Neural progenitor cell (in vitro differentiated cells): ENCODE measurements around the gene DNAL4. TPM values are rescaled to one million over a fixed set of nuclear protein-coding genes. Genes with fewer than 3 reads are reported as not detected.

ENCODE experiments used
- DNase-seq: peaks from one replicate; pipeline ENCODE4 v3.0.0-alpha.2; 2016; ENCODE audit warnings: low spot score
- H2AFZ ChIP-seq: fragments of 200-600 bp; sonication (generic); replicated peaks from 2 replicates; pipeline ENCODE4 v1.6.1; 2016; ENCODE audit warnings: antibody characterized with exemption
- H3F3A ChIP-seq: fragments of 200-600 bp; sonication (generic); 2 replicates; pipeline ENCODE4 v1.6.1; 2016; ENCODE audit warnings: antibody characterized with exemption, low read depth
- H3K27ac ChIP-seq: fragments of 200-600 bp; sonication (generic); 2 replicates; pipeline ENCODE4 v1.5.1; 2016; ENCODE audit warnings: mild to moderate bottlenecking
- H3K27me3 ChIP-seq: fragments of 200-600 bp; sonication (generic); 2 replicates; pipeline ENCODE4 v1.6.1; 2016; ENCODE audit warnings: mild to moderate bottlenecking, moderate library complexity
- H3K36me3 ChIP-seq: fragments of 200-600 bp; sonication (generic); 2 replicates; pipeline ENCODE4 v1.5.1; 2016
- H3K4me1 ChIP-seq: fragments of 200-600 bp; sonication (generic); 2 replicates; pipeline ENCODE4 v1.6.1; 2016; ENCODE audit warnings: mixed run types
- H3K4me2 ChIP-seq: fragments of 200-600 bp; sonication (generic); 2 replicates; pipeline ENCODE4 v1.6.1; 2016
- H3K4me3 ChIP-seq: fragments of 200-600 bp; sonication (generic); 2 replicates; pipeline ENCODE4 v1.5.1; 2016
- H3K79me2 ChIP-seq: fragments of 200-600 bp; sonication (generic); 2 replicates; pipeline ENCODE4 v1.6.1; 2016; ENCODE audit warnings: low read depth
- H3K9ac ChIP-seq: fragments of 200-600 bp; sonication (generic); 2 replicates; pipeline ENCODE4 v1.6.1; 2016
- H3K9me3 ChIP-seq: fragments of 200-600 bp; sonication (generic); 2 replicates; pipeline ENCODE4 v1.5.1; 2016; ENCODE audit warnings: low read depth
- H4K20me1 ChIP-seq: fragments of 200-600 bp; sonication (generic); 2 replicates; pipeline ENCODE4 v1.6.1; 2016; ENCODE audit warnings: low read depth
- H3K27ac Mint-ChIP-seq: 3 replicates; pipeline ENCODE4 v1.8.0; 2021; ENCODE audit warnings: mixed read lengths
- H3K27me3 Mint-ChIP-seq: 2 replicates; pipeline ENCODE4 v1.8.0; 2022; ENCODE audit warnings: low read depth, mild to moderate bottlenecking, inconsistent platforms, moderate library complexity, mixed read lengths; ENCODE audit not compliant: insufficient read depth
- H3K36me3 Mint-ChIP-seq: 3 replicates; pipeline ENCODE4 v1.8.0; 2021; ENCODE audit warnings: mixed read lengths
- H3K4me1 Mint-ChIP-seq: 3 replicates; pipeline ENCODE4 v1.8.0; 2021; ENCODE audit warnings: mixed read lengths
- H3K4me3 Mint-ChIP-seq: 3 replicates; pipeline ENCODE4 v1.8.0; 2021; ENCODE audit warnings: mild to moderate bottlenecking, moderate library complexity, mixed read lengths
- H3K9me3 Mint-ChIP-seq: 3 replicates; pipeline ENCODE4 v1.8.0; 2020; ENCODE audit warnings: mixed read lengths
- CTCF ChIP-seq: fragments of 200-600 bp; sonication (generic); IDR thresholded peaks from 2 replicates; pipeline ENCODE4 v1.5.1; 2017; ENCODE audit warnings: antibody characterized with exemption, mild to moderate bottlenecking
- EZH2 ChIP-seq: fragments of 200-600 bp; sonication (generic); IDR thresholded peaks from 2 replicates; pipeline ENCODE4 v1.6.1; 2017; ENCODE audit warnings: antibody characterized with exemption, mild to moderate bottlenecking, moderate library complexity
- EZH2phosphoT487 ChIP-seq: fragments of 200-600 bp; sonication (generic); IDR thresholded peaks from 2 replicates; pipeline ENCODE4 v1.6.1; 2017; ENCODE audit warnings: antibody characterized with exemption
- total RNA-seq: library from RNA; depleted of rRNA; stranded (reverse); fragments of >200 nt; gene quantifications from 2 replicates; pipeline ENCODE4 v1.2.3, GENCODE V29; 2015; ENCODE audit warnings: low replicate concordance

The DNAL4 gene
- total RNA-seq, 1 donor from 2014 or later, result 10.7 TPM

GRCh38 chr22:38830026-38830844, 36.3 kb upstream of the DNAL4 start:
- no peak overlapping the region for H3K4me2 ChIP-seq
- no peak overlapping the region for H3K9ac ChIP-seq
- TF ChIP-seq EZH2phosphoT487 (no peak), EZH2 (no peak), CTCF (no peak)
- no peak overlapping the region for H3K4me3 Mint-ChIP-seq
- H3K27me3 ChIP-seq, result no peaks in the 10 kb centered on the region
- DNase-seq, result no peak
- no peaks in the 10 kb centered on the region for H3K36me3 ChIP-seq
- no peak overlapping the region for H3K27ac ChIP-seq
- H3F3A ChIP-seq, result no peaks in the 10 kb centered on the region
- no peak overlapping the region for H2AFZ ChIP-seq
- no peaks in the 10 kb centered on the region for H3K4me1 ChIP-seq
- H3K36me3 Mint-ChIP-seq, result no peaks in the 10 kb centered on the region
- H3K4me3 ChIP-seq, result no peak overlapping the region
- no peaks in the 10 kb centered on the region for H3K9me3 Mint-ChIP-seq
- H3K27ac Mint-ChIP-seq, result no peak overlapping the region
- H3K27me3 Mint-ChIP-seq, result peaks cover 6% of the 10 kb centered on the region
- peaks cover 3% of the 10 kb centered on the region for H3K4me1 Mint-ChIP-seq
- H3K79me2 ChIP-seq, result no peaks in the 10 kb centered on the region
- H4K20me1 ChIP-seq, result no peaks in the 10 kb centered on the region
- H3K9me3 ChIP-seq, result no peaks in the 10 kb centered on the region

GRCh38 chr22:38829485-38829884, 35.5 kb upstream of the DNAL4 start:
- H3K9ac ChIP-seq, result no peak overlapping the region
- no peak overlapping the region for H3K4me2 ChIP-seq
- no peaks in the 10 kb centered on the region for H3K9me3 ChIP-seq
- H2AFZ ChIP-seq, result no peak overlapping the region
- Mint-ChIP-seq H3K4me1 (peaks cover 3% of the 10 kb centered on the region), H3K4me3 (no peak overlapping the region), H3K27ac (no peak overlapping the region), H3K9me3 (no peaks in the 10 kb centered on the region), H3K36me3 (no peaks in the 10 kb centered on the region), H3K27me3 (peaks cover 7% of the 10 kb centered on the region)
- no peaks in the 10 kb centered on the region for H3K27me3 ChIP-seq
- TF ChIP-seq EZH2phosphoT487 (no peak), EZH2 (no peak), CTCF (no peak)
- no peaks in the 10 kb centered on the region for H3K79me2 ChIP-seq
- H3F3A ChIP-seq, result no peaks in the 10 kb centered on the region
- H3K36me3 ChIP-seq, result no peaks in the 10 kb centered on the region
- DNase-seq, result no peak
- peaks cover 7% of the 10 kb centered on the region for H4K20me1 ChIP-seq
- no peak overlapping the region for H3K4me3 ChIP-seq
- no peak overlapping the region for H3K27ac ChIP-seq
- H3K4me1 ChIP-seq, result no peaks in the 10 kb centered on the region

GRCh38 chr22:38828616-38829205, 34.8 kb upstream of the DNAL4 start:
- Histone ChIP-seq H3K4me1 (no peaks in the 10 kb centered on the region), H2AFZ (no peak overlapping the region), H3K27ac (no peak overlapping the region), H3K27me3 (no peaks in the 10 kb centered on the region), H3K4me2 (no peak overlapping the region), H4K20me1 (peaks cover 14% of the 10 kb centered on the region), H3K9ac (no peak overlapping the region), H3K36me3 (no peaks in the 10 kb centered on the region), H3F3A (no peaks in the 10 kb centered on the region), H3K9me3 (no peaks in the 10 kb centered on the region), H3K4me3 (no peak overlapping the region), H3K79me2 (no peaks in the 10 kb centered on the region)
- Mint-ChIP-seq H3K27ac (no peak overlapping the region), H3K4me3 (no peak overlapping the region), H3K4me1 (peaks cover 7% of the 10 kb centered on the region), H3K36me3 (no peaks in the 10 kb centered on the region), H3K27me3 (peaks cover 7% of the 10 kb centered on the region), H3K9me3 (no peaks in the 10 kb centered on the region)
- TF ChIP-seq EZH2phosphoT487, result no peak
- DNase-seq, result no peak

GRCh38 chr22:38828191-38828590, 34.2 kb upstream of the DNAL4 start:
- H3K9me3 Mint-ChIP-seq, result no peaks in the 10 kb centered on the region
- no peaks in the 10 kb centered on the region for H3K36me3 ChIP-seq

More at GRCh38 chr22:38828191-38828590, 34.2 kb upstream of the DNAL4 start:
- TF ChIP-seq EZH2 (no peak), CTCF (no peak), EZH2phosphoT487 (no peak)
- no peak overlapping the region for H3K4me3 Mint-ChIP-seq
- Histone ChIP-seq H3F3A (no peaks in the 10 kb centered on the region), H3K4me1 (no peaks in the 10 kb centered on the region), H3K27me3 (no peaks in the 10 kb centered on the region), H3K4me2 (no peak overlapping the region), H3K9me3 (no peaks in the 10 kb centered on the region), H3K79me2 (no peaks in the 10 kb centered on the region), H3K27ac (no peak overlapping the region), H4K20me1 (peaks cover 15% of the 10 kb centered on the region), H2AFZ (no peak overlapping the region), H3K9ac (no peak overlapping the region), H3K4me3 (no peak overlapping the region)
- H3K4me1 Mint-ChIP-seq, result peaks cover 7% of the 10 kb centered on the region
- peaks cover 10% of the 10 kb centered on the region for H3K27me3 Mint-ChIP-seq
- no peaks in the 10 kb centered on the region for H3K36me3 Mint-ChIP-seq
- no peak for DNase-seq
- no peak overlapping the region for H3K27ac Mint-ChIP-seq
